Transverse colon (tissue), 3 donors: ENCODE results near the gene ASB1.

ENCODE experiments used
- CTCF ChIP-seq, 5 experiments: fragments of 200-600 bp in 3 of 5; fragments of 450-650 bp in 2 of 5; sonication (generic) in 3 of 5; IDR thresholded peaks; 1 replicate in 2 of 5; 2 replicates in 3 of 5; pipeline ENCODE4 v1.5.1; 2016 to 2017; ENCODE audit warnings: antibody characterized with exemption in 5 of 5, inconsistent platforms in 3 of 5, mild to moderate bottlenecking in 2 of 5, moderate library complexity in 1 of 5
- POLR2A ChIP-seq: fragments of 450-650 bp; IDR thresholded peaks from one replicate; pipeline ENCODE4 v1.6.1; 2016; ENCODE audit warnings: antibody characterized with exemption, mild to moderate bottlenecking, moderate library complexity

GRCh38 chr2:238383743-238384380 lies 42.9 kb upstream of the ASB1 start:
- TF ChIP-seq POLR2A (no peak), CTCF (IDR thresholded peaks at IDR 0.05) (no peak)
